HG03175 (cell line): ENCODE measurements around the gene LRRC3.

ENCODE experiments used
- ATAC-seq: cut with Tn5 transposase; IDR thresholded peaks from one replicate; pipeline ENCODE4 v1.9.1; 2021; ENCODE audit warnings: mild to moderate bottlenecking, moderate library complexity; ENCODE audit not compliant: unreplicated experiment

Gene LRRC3

GRCh38 chr21:44438531-44439210 lies 16.6 kb upstream of the LRRC3 start:
- ATAC-seq, result no peak

DNA sequence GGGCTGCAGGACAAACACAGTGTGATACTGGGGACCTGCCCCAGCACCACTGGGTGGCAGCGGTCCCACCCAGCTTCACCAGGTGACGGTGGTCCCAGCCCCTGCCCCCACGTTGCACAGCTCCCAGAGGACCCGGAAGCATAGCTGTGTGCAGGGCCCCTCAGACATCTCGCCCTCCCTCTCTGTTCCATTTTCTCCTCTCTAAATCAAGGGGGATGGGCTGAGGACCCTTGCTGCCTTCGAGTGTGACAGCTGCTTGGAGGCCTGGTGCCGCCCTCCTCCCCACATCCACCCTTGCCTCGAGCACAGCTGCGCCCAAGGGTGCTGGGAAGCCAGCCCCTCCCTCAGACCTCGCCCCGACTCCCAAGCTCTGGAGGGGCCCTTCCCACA lies 16.1 kb upstream of the LRRC3 start:
- ATAC-seq, result no peak

- no peak for ATAC-seq
These were observed 14.9 kb upstream of the LRRC3 start for GRCh38 chr21:44440241-44441040.

DNA sequence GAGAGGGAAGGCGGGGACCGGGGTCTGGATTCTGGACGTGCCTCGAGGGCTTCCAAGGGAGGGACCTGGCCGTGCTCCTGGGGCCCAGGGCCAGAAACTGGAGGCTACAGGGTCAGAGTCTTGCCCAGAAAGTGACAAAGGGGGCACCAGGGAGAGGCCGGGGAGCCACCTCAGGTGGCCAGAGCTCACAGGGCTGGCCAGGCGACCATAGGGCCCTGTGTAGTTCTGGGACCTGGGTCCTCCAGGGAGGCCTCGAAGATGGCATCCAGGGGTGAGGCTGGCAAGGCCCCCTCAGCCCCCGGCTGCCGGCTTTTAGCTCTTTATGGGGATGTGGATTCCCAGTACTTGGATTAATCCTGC lies 14.3 kb upstream of the LRRC3 start:
- no peak for ATAC-seq

- no peak for ATAC-seq
These were observed 13.6 kb upstream of the LRRC3 start for GRCh38 chr21:44441581-44442265.

DNA sequence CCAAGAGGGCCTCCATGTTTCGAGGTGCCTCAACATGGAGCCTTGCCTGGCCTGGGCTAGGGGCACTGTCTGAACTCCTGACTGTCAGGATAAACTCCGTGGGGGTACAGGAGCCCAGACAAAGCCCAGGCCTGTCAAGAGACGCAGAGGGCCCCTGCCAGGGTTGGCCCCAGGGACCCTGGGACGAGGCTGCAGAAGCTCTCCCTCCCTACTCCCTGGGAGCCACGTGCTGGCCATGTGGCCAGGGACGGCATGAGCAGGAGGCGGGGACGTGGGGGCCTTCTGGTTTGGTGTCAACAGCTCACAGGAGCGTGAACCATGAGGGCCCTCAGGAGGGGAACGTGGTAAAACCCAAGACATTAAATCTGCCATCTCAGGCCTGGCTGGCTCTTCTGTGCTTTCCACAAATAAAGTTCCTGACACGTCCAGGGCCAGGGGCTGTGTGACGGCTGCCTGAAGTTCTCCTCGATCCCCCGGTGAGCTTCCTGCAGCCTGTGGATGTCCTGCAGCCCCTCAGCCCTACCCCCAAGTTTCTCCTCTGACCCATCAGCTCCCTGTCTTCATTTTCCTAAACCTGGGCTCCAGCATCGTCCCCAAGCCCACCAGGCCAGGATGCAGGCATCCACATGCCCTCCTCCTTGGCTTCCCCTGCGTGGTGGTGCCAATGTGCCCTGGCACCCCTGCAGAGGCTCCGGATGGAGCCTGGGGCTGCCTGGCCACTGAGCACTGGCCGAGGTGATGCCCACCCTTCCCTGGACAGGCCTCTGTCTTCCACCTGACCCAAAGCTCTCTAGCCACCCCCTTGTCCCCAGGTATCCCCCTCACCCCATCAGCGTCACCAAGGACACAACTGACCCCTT lies 12.8 kb upstream of the LRRC3 start:
- ATAC-seq, result no peak

DNA sequence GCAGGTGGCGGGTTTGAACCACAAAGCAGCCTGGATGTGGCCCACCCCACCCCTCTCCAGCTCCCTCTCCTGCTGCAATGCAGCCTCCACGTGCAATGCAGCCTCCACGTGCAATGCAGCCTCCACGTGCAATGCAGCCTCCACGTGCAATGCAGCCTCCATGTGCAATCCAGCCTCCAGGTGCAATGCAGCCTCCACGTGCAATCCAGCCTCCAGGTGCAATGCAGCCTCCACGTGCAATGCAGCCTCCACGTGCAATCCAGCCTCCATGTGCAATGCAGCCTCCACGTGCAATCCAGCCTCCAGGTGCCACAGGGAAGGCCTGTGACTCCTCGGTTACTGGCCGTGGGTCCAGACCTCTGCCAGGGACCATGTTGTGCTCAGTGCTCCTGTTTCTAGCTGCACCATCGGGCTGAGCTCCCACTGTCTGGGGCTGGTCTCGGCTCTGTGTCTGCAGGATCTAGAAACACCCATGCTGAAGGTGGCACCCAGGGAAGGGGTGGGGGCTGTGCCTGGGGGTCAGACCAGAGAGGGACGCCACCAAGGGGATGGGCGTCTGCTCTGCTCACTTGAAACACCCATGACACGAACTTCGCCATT lies 11.9 kb upstream of the LRRC3 start:
- no peak for ATAC-seq

- ATAC-seq, result no peak
These were observed 11.4 kb upstream of the LRRC3 start for GRCh38 chr21:44443891-44444285.

- ATAC-seq, result no peak
These were observed 10.9 kb upstream of the LRRC3 start for GRCh38 chr21:44444286-44444931.

DNA sequence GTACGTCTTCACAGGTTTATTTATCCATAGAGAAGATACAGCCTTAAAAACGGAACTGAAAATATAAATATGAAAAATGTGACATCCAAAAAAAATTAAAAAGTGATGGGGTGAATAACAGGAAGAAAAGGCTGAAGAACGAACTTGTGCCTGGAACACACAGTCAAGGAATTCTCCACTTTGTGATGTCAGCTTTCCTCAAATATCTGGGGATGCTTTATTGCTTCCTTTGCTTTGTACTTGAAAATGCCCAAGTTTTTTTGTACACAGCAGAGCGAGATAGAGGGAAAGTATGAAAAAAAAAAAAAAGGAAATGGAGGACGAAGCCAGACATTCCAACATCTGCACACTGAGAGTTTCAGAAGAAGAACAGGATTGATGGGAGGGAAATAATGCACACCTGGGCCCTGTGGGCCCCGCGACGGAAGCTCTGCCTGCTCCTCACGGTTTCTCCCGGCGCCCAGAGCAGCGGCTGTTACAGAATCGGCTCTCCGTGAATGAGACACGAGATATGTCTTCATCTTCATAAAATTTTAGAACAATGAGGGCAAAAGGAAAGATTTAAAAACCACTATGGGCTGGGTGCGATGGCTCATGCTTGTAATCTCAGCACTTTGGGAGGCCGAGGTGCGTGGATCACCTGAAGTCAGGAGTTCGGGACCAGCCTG lies 10.0 kb upstream of the LRRC3 start:
- ATAC-seq, result no peak

DNA sequence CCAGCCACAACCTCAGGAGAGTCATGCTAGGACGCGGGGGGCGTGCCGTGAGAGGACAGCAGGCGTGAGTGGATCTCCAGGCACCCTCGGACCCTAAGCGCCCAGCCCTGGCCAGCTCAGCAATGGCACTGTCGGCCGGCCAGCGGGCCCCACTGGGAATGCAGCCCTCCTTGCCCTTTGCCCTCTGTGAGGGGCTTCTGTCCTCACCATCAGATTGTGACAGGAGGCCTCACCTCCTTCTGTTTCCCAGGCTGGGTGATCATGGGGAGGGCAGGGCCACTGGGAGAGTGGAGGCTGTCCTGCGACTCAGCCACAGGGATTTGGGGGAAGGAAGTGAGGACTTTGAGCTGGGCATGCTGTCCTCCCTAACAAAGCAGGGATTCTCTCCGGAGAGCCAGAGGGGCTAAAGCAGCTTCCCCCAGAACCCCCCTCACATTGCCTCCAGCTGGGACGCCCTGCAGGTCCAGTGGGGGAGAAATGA lies 6.6 kb upstream of the LRRC3 start:
- no peak for ATAC-seq

DNA sequence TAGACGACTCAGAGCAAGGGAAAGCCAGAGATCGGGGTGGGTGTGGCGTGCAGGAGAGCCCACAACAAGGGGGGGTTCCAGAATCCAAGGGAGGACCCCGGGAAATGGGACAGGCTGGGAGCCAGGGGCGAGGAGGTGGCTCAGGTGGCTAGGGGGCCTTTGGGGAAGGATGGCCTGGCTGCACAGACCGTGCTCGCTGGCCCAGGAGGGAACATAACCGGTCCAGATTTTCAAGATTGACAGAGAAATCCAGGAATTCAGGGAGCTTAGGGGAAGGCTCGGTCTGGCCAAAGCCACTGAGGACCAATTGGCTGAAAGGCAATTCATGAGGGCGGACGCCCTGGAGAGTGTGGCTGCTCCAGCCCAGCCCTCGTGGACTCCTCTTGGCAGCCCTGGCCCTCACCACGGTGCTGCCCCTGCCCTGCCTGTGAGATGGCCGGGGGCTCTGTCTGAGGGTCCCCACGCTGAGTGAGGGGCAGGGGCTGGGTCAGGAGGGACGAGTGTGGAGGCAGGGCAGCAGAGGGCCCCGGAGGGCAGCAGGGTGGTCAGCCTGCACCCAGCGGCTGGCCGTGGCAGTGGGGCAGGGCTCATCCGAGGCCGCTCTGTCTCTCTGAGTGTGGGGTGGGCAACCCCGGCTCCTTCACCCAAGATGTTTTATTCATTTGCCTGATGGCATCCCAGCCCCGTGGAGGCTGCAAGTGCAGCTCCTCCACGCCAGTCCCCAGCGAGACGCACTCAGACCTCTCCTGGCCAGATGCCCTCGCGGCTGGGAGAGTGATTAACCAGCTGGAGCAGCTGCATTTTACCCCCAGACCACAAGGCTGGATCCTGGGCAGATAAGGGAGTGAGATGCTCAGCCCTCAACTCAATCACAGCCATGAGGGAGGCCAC lies 5.6 kb upstream of the LRRC3 start:
- ATAC-seq, result no peak

GRCh38 chr21:44450402-44450801 lies 4.9 kb upstream of the LRRC3 start:
- ATAC-seq, result no peak

DNA sequence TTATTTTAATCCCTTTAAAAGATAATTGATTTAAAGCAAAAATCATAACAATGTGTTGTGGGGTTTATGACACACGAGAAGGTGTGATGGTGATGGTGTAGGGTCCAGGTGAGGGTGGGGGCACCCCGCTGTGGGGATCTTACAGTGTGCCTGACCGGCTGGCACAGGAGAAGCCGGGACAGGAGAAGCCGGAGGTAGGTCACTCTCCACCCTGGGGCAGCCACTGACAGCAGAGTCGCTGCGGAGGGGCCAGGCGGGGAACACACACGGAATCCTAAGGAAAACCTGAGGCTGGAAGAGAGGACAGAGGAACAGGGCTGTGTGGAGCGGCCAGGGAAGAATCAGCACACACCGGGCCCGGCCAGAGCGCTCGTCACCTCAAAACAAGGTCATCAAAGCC lies 4.3 kb upstream of the LRRC3 start:
- no peak for ATAC-seq

DNA sequence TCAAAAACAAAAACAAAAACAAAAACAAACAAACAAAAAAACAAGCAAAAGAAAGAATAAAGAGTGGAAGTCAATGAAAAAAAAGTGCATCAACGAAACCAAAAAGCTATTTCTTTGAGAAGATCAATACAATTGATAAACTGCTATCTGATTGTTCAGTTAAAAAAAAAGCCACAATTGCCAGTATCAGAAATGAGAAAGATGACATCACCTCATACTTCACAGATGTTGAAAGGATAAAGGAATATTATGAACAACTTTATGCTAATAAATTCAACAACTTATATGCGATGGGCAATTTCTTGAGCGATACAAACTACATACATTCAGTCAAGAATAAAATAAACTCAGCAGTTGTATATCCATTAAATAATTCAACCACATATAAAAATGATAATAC lies 2.2 kb upstream of the LRRC3 start:
- ATAC-seq, result no peak

DNA sequence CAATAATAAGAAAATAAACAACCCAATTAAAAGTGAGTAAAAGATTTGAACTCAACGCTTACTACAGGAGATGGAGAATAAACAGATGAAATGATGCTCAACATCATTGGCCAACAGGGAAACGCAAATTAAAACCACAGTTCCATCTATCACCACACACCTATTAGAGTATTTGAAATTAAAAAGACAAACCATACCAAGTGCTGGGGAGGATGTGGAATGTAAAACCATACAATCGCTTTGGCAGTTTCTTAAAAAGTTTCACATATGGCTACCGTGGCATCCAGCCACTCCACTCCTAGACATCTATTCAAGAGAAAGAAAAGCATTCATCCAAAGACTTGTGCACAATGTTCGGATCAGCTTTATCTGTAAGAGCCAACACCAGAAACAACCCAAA lies 1.3 kb upstream of the LRRC3 start:
- no peak for ATAC-seq

- no peak for ATAC-seq
These were observed 359 bp downstream of the LRRC3 start for GRCh38 chr21:44455524-44456213.
